Activated T-helper 1 cell treated with anti-CD3 and anti-CD28 coated beads, Interleukin-2, amount 50 U/mL, for 16 hours (primary cell): Measurements from ENCODE around the gene FGFBP1.

ENCODE experiments used
- DNase-seq, 2 donors: peaks; one replicate each; pipeline ENCODE4 v3.0.0-alpha.2; 2020; ENCODE audit warnings: low read depth in 1 of 2, low spot score in 1 of 2

The FGFBP1 gene

DNA sequence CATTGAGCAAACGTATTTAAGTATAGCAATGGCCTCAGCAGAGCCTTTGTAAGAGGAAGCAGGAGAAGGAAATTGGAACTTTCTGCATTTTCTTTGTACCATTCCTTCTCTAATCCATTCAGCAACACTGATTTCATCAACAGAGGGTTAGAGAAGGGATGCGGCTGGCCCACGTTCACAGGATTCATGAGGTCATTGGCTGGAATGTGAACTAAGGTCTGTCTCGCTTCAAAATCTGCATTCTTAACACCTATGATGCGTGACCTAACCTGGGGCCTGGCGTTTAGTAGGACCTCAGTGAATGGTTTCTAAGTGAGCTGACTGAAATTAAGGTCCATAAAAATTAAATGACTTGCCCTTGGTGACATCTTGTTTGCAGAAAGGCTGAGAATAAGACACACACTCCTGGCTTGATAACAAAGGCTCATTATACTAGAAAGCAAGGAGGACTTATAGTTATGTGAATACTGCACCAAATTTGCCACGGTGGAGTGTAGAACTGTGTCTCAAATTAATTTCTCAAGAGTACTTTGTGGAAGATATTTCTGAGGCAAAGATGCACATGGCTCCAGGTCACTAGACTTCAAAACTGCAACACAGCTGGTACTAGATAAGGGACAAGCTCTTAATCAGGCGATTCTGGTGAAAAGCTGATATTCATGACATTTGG, 25.4 kb downstream of the FGFBP1 start:
- DNase-seq: no peak

- no peak for DNase-seq
Measured at GRCh38 chr4:15912236-15912635, 26.3 kb downstream of the FGFBP1 start.

DNA sequence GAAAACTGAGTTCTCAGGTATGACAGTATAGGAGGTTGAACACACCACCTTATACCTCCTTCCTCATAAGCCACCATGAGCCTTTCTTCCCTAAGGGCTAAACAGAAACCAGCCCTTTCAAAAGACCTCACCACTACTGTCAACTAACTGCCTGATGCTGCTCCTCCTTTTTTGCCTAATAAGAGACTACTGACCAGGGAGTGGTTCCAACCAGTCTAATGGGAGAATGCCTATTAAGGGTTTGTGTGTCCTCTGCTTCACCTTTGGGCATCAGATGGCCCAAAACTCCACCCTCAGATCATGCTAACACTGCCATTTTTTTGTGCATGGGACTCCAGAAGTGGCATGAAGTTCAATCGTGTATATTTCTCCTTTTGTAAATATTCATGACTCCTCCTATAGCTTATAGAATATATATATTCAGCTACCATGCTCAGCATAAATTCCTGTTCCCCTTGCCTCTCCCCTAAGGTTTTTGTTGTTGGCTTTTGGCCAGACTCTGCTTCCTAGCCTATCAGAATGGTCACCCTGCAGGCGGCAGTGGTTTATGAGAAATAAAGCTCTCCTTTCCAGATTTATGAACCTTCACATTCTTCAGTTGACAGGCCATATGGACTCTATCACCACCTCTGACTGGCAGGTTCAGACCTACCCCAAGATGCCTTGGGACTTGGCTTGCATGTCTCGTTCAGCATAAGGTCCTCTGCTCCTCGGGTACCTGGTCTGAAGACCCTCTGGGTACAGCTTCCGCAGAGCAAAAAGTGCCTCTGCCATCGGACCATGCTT, 28.2 kb downstream of the FGFBP1 start:
- DNase-seq: no peak

GRCh38 chr4:15907430-15907829, 31.1 kb downstream of the FGFBP1 start:
- no peak for DNase-seq

DNA sequence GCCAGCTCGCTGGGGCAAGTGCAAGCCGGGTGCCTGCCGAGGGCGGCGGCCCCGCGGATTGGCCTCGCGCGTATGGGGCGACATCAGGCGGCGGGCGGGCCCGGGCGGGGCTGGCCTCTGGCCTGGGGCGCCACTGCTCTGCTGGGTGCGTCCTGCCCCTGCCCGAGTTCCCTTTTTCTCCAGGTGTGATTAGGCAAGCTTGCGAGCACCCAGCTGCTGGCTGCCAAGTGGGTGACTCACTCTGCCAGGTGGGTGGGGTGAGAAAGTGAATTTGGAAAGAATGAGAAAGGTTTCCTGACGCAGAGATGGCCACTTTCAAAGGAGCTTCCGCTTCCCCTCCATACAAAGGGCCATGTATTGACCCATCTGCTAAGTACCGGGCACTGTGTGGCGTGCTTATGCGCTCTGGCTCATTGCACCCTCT, 32.5 kb downstream of the FGFBP1 start:
- no peak for DNase-seq

GRCh38 chr4:15902746-15903145, 35.8 kb downstream of the FGFBP1 start:
- DNase-seq: no peak

DNA sequence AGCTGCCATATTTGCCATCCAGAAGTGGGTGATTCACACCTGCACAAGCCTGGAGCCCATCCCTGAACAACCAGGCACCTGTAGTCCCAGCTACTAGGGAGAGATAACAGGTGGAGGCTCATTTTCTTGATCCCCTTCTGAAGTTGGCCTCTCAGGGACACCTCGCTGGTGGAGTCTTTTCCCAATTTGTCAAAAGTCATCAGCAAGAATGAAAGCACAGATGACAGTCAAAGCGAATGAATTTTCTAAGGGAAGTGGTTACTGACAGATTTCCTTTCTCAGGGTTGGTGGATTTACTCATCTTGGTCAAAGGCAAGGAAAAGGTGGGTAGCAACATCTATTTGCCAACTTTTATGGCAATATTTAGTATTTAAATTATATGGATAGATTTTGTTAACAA, 36.5 kb downstream of the FGFBP1 start:
- DNase-seq: no peak

GRCh38 chr4:15901007-15901406, 37.5 kb downstream of the FGFBP1 start:
- DNase-seq: no peak

DNA sequence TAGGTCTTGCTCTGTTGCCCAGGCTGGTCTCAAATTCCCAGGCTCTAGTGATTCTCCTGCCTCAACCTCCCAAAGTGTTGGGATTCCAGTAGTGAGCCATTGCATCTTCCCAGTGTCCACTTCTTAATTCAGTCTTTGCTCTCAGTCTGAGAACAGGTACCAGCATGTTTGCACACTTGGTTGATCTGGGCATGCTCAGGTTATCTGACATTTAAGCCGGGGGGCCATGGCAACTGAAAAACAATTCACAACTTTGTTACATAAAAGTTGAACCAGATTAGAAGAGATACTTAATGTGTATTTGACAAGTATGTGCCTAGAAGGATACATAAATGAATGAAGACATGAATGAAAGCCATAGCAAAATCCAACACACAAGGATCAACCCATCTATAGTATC, 39.0 kb downstream of the FGFBP1 start:
- DNase-seq: no peak

DNA sequence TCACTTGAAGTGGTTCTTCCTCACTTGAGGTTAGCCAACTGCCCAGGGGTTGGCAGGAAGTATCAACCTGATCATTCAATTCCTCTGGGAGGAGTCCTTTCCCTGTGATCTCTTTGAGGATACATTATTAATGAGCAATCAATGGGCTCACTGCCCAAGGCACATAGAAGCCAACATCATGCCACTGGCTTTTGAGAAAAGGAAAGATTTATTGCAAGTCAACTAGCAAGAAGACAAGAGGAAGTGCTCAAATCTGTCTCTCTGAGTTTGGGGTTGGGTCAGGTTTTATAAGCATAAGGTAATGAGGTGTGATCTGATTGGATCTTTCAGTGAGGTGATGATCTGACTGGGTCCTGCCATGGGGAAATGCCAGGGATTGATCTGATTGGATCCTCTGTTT, 39.6 kb downstream of the FGFBP1 start:
- no peak for DNase-seq

GRCh38 chr4:15897577-15897976, 41.0 kb downstream of the FGFBP1 start:
- DNase-seq: no peak

DNA sequence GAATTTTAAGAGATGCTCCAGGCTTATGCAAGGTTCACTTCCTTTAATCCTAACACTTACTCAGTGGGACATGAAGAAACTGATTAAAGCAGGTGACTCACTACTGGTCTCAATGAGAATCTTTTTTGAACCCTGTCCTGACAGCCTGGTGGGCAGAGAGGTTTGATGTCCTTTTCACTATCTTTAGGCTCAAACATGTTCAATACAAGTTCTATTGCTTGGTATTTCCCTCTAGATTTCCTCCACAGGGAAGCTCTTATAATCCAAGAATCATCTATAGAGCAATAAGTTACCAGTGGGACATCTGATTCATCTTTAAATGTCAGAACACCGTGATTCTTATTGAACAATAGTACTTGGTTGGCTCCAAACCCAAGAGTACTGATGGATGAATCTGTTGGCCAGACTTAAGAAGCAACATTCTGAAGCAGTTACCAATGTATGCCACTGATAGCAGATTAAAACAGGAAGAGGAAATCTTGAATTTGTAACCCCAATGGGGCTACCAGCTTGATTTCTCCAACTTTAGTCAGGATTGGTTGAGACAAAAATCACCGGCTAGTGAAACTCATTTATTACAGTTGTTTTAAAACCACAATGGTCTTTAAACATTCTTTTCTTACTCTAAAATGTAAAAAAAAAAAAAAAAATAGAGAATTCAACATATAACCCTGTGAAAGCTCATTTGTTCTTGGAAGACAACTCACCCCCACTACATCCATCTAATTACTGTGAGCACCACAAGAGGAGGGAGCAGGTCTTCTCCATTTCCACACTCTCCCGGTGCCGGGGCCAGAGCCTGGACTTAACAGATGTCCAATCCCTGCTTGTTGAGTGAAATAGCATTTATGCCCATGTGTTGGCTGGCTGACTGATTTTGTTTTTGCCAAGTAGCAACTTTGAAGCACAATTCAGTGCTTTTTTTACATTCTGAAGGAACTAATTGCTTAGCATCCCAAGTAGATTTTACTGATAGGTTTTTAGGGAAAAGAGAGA, 43.3 kb downstream of the FGFBP1 start:
- DNase-seq: no peak

- DNase-seq: no peak
Measured at GRCh38 chr4:15894393-15894792, 44.1 kb downstream of the FGFBP1 start.

DNA sequence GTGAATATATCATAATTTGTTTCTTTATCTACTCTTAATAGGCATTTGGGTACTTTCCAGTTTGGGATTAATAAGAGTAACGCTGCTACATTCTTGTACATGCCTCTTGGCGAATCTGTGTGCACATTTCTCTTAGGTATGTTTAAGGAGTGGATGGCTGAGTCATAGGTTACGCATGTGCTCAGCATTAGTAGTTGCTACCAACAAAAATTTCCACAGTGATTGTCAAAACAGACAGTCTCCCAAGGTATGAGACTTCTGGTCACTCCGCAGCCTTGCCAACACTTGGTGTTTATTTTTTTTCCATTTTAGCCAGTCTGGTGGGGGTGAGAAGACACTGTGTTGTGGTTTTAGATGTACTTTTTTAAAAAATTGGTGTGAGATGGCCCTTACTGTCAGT, 44.6 kb downstream of the FGFBP1 start:
- no peak for DNase-seq

GRCh38 chr4:15891312-15891711, 47.2 kb downstream of the FGFBP1 start:
- DNase-seq: no peak

GRCh38 chr4:15890246-15890829, 48.2 kb downstream of the FGFBP1 start:
- DNase-seq: no peak

- DNase-seq: no peak
Measured at GRCh38 chr4:15888515-15888914, 50.0 kb downstream of the FGFBP1 start.
